ENCODE results near the gene ALDH3B1.

- TF ChIP-seq CTCF (conservative IDR thresholded peaks at IDR 0.05; ENCODE audit: low read length) (no peak), EZH2phosphoT487 (IDR thresholded peaks at IDR 0.05; ENCODE audit: borderline replicate concordance) (no peak)
Measured at GRCh38 chr11:68036141-68036716, 26.1 kb downstream of the ALDH3B1 start.
